Progenitor cell of endocrine pancreas (in vitro differentiated cells): ENCODE measurements around the gene FMN2. TPM values are rescaled to one million over a fixed set of nuclear protein-coding genes. Genes with fewer than 3 reads are reported as not detected.

Experiments
- DNase-seq: peaks from one replicate; pipeline ENCODE4 v3.0.0; 2021; ENCODE audit warnings: low spot score; ENCODE audit not compliant: unreplicated experiment
- H3K27ac Mint-ChIP-seq: 2 replicates; pipeline ENCODE4 v1.8.0; 2021; ENCODE audit warnings: mild to moderate bottlenecking, moderate library complexity, mixed read lengths
- H3K27me3 Mint-ChIP-seq: 2 replicates; pipeline ENCODE4 v1.8.0; 2021; ENCODE audit warnings: mixed read lengths
- H3K36me3 Mint-ChIP-seq: 2 replicates; pipeline ENCODE4 v1.8.0; 2022; ENCODE audit warnings: mixed read lengths; ENCODE audit not compliant: insufficient read depth
- H3K4me1 Mint-ChIP-seq: 2 replicates; pipeline ENCODE4 v1.8.0; 2021; ENCODE audit warnings: low read depth, mixed read lengths
- H3K4me3 Mint-ChIP-seq: 2 replicates; pipeline ENCODE4 v1.8.0; 2021; ENCODE audit warnings: low read depth, mild to moderate bottlenecking, moderate library complexity, mixed read lengths
- H3K9me3 Mint-ChIP-seq: 2 replicates; pipeline ENCODE4 v1.8.0; 2021; ENCODE audit warnings: low read depth, mixed read lengths
- total RNA-seq: library from RNA; stranded (reverse); gene quantifications from 2 replicates; pipeline ENCODE4 v1.2.1, GENCODE V29; 2021
- TF ChIP-seq, protein P1 (sequence below): fragments of 200-600 bp; sonication (generic); IDR thresholded peaks from one replicate; pipeline ENCODE4 v1.5.0; 2021; ENCODE audit warnings: antibody characterized with exemption, mild to moderate bottlenecking; ENCODE audit not compliant: unreplicated experiment

The FMN2 gene
- total RNA-seq, 1 donor from 2014 or later = 3.2 TPM

DNA sequence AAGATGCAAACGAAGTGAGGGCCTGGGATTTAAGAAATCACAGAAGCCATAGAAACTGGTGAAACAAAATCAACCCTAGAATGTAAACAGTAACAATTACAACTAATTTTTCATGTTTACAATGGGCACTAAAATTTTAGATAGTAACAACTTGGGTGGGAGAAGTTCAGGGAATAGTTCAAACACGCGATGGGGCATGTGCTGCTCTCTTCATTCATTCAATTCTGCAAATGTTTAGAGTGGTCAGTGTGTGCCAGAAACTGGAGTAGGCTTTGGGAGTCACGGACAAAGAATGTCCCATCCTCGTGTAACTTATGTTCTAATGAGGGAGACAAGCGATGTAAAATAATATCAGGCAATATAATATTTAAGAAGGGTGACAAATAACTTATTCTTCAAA is 386.9 kb downstream of the FMN2 start:
- H3K4me3 Mint-ChIP-seq = no peak overlapping the region
- no peaks in the 10 kb centered on the region for H3K36me3 Mint-ChIP-seq
- no peak overlapping the region for H3K27ac Mint-ChIP-seq
- H3K27me3 Mint-ChIP-seq = no peaks in the 10 kb centered on the region
- peaks cover 9% of the 10 kb centered on the region for H3K4me1 Mint-ChIP-seq
- TF ChIP-seq, protein P1, sequence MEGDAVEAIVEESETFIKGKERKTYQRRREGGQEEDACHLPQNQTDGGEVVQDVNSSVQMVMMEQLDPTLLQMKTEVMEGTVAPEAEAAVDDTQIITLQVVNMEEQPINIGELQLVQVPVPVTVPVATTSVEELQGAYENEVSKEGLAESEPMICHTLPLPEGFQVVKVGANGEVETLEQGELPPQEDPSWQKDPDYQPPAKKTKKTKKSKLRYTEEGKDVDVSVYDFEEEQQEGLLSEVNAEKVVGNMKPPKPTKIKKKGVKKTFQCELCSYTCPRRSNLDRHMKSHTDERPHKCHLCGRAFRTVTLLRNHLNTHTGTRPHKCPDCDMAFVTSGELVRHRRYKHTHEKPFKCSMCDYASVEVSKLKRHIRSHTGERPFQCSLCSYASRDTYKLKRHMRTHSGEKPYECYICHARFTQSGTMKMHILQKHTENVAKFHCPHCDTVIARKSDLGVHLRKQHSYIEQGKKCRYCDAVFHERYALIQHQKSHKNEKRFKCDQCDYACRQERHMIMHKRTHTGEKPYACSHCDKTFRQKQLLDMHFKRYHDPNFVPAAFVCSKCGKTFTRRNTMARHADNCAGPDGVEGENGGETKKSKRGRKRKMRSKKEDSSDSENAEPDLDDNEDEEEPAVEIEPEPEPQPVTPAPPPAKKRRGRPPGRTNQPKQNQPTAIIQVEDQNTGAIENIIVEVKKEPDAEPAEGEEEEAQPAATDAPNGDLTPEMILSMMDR = no peak
- no peaks in the 10 kb centered on the region for H3K9me3 Mint-ChIP-seq
- DNase-seq = no peak

DNA sequence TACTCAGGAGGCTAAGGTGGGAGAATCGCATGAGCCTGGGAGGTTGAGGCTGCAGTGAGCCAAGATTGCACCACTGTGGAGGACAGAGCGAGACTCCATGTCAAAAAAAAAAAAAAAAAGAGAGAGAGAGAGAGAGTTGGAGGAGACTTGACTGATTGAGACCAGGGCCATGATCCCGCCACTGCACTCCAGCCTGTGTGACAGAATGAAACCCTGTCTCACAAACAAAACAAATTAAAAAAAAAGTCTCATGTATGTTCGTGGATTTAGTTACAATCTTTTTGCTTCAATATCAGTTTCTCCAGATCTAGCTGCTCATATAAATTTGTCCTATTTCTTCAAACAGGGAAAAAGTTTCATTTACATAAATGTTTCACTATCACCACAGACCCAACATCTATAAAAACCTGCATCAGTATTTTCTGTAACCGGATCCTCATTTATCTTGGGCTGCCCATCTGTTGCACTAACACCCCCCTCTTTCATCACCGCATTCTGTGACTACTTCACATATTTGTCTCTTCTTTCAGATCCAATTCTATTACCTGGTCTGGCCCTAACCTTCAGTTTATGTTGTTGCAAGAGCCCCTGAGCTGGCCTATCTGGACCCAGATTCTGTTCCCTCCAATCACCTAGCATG is 393.2 kb downstream of the FMN2 start:
- H3K27ac Mint-ChIP-seq = no peak overlapping the region
- no peaks in the 10 kb centered on the region for H3K4me1 Mint-ChIP-seq
- no peaks in the 10 kb centered on the region for H3K9me3 Mint-ChIP-seq
- H3K27me3 Mint-ChIP-seq = peaks cover 8% of the 10 kb centered on the region
- TF ChIP-seq, protein P1 = no peak
- H3K4me3 Mint-ChIP-seq = no peak overlapping the region
- H3K36me3 Mint-ChIP-seq = no peaks in the 10 kb centered on the region
- no peak for DNase-seq

DNA sequence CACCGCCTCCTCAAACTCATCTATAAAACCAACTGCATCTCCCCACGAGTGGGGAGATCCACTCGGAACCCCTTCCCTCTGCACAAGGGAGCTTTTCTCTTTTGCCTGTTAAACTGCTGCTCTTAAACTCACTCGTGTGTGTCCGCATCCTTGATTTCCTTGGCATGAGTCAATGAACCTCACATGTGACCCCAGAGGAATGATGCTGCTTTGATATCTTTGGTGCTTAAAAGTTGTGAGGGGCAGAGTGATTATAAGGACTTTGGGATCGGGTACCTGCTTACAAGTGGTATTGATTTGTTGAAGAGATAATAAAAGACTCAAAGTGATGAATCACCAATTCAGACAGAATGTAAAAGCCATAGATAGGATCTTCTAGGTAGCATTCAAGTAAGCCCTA is 394.9 kb downstream of the FMN2 start:
- H3K27me3 Mint-ChIP-seq = peaks cover 12% of the 10 kb centered on the region
- no peak overlapping the region for H3K4me3 Mint-ChIP-seq
- H3K36me3 Mint-ChIP-seq = no peaks in the 10 kb centered on the region
- H3K9me3 Mint-ChIP-seq = no peaks in the 10 kb centered on the region
- TF ChIP-seq, protein P1 = no peak
- peaks cover 5% of the 10 kb centered on the region for H3K4me1 Mint-ChIP-seq
- DNase-seq = no peak
- no peak overlapping the region for H3K27ac Mint-ChIP-seq

DNA sequence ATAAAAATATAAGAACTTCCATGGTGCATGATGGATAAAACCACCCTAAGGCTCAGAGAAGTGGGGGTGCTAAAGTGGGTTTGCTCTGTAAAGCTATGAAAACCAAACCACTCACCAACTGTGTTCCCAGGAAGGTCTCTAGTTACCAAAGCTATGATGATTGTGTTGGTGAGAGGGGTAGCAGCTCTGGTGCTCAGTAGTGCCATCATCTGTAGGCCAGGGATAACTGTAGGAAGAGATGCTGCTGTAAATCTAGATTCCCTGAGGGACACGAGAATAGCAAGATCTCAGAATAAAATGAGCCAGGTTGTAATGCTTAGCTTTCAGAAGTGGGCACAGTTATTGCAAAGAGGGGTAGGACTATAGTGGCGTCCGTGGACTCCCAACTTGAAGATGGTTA is 395.8 kb downstream of the FMN2 start:
- Mint-ChIP-seq H3K27ac (no peak overlapping the region), H3K9me3 (no peaks in the 10 kb centered on the region), H3K36me3 (no peaks in the 10 kb centered on the region), H3K27me3 (peaks cover 15% of the 10 kb centered on the region), H3K4me3 (no peak overlapping the region), H3K4me1 (peaks cover 5% of the 10 kb centered on the region)
- TF ChIP-seq, protein P1 = no peak
- DNase-seq = no peak

DNA sequence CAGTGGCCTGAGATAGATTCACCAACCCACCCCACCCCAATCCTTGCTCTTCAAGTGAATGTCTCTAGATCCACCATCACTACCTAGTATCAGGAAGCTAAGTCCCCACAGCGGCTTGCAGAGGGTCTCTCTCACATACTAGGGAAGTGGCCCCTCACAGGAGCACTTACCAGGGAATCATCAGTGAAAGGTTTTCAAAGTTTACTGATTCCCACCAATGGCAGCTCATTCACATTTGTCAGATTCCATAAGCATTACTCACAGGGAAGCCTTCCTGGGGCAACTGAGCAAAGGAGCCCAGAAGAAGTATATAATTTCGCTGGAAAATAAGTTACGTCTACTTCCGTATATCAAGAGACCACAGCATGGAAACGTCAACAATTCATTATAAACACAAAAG is 399.5 kb downstream of the FMN2 start:
- Mint-ChIP-seq H3K4me1 (peaks cover 5% of the 10 kb centered on the region), H3K27me3 (peaks cover 15% of the 10 kb centered on the region), H3K4me3 (no peak overlapping the region), H3K9me3 (no peaks in the 10 kb centered on the region), H3K36me3 (no peaks in the 10 kb centered on the region), H3K27ac (no peak overlapping the region)
- DNase-seq = no peak
- TF ChIP-seq, protein P1 = no peak
